IPS-20b (cell line): ENCODE results near the gene TTYH2.
A peak's percentile ranks its signal among the peaks of the same experiment; 100 is the strongest.
"Not testable (repeated sequence)": the region's sequence is repeated elsewhere in the genome, so short reads cannot be mapped to it uniquely, and the experiment has no call there.

Source experiments
- H3K27ac ChIP-seq: one replicate; pipeline ENCODE4 v1.5.1; 2013; ENCODE audit warnings: low read length
- H3K27me3 ChIP-seq: 2 replicates; pipeline ENCODE4 v1.6.1; 2013; ENCODE audit warnings: mild to moderate bottlenecking, low read length, inconsistent platforms; ENCODE audit not compliant: insufficient read depth
- H3K36me3 ChIP-seq: 2 replicates; pipeline ENCODE4 v1.6.1; 2013; ENCODE audit warnings: low read depth, mild to moderate bottlenecking, inconsistent platforms, low read length, moderate library complexity; ENCODE audit not compliant: insufficient read depth
- H3K4me1 ChIP-seq: 2 replicates; pipeline ENCODE4 v1.6.1; 2013; ENCODE audit warnings: mild to moderate bottlenecking, control low read depth, inconsistent platforms, low read length, moderate library complexity; ENCODE audit not compliant: insufficient read depth
- H3K4me3 ChIP-seq: 2 replicates; pipeline ENCODE4 v1.5.1; 2013; ENCODE audit warnings: mild to moderate bottlenecking, low read length, inconsistent platforms
- H3K9ac ChIP-seq: 2 replicates; pipeline ENCODE4 v1.6.1; 2013; ENCODE audit warnings: low read depth, mild to moderate bottlenecking, inconsistent platforms, low read length, moderate library complexity
- H3K9me3 ChIP-seq: 2 replicates; pipeline ENCODE4 v1.6.1; 2013; ENCODE audit warnings: mild to moderate bottlenecking, low read depth, low read length, inconsistent platforms; ENCODE audit not compliant: insufficient read depth

TTYH2 gene

DNA sequence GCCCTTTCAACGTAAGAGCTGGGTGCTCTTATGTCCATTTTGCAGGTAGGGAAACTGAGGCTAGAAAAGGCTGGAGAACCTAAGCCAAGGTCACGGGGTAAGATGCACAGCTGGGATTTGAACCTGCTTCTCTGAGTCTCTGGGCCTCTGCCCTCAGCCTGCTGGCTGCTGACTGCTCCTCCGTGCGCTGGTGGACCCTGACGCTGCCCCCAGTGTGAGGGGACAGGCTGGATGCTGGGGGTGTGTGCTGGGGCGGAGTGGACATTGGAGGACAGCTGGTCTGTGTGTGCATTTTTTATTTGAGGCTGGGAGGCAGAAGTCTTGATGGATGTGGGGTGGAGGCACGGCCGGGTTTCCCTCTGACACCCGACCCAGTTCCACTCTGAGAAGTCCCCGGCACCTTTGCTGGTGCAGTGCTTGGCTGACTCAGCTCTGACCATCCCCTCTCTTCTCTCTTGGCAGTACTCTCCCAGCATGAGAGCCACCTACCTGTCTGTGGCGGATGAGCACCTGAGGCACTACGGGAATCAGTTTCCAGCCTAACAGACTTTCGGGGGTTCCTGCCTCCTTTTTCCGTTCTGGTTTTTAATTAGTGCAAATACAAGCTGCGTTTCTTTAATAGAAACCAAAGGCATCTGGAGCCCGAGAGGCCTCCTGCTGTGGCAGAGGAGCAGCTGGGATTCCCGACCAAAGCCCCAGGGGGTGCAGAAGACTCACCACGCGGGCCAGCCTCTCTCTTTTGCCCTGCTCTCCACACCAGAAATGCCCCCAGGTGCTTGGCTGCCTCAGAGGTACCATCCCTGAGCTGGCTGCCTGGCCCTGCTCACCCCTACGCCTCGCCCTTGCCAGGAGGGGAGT, 46.5 kb downstream of the TTYH2 start:
- H3K27me3 ChIP-seq: no peaks in the 10 kb centered on the region
- H3K4me1 ChIP-seq: peaks cover 12% of the 10 kb centered on the region; the same call in 1 of the 2 replicates
- no peak overlapping the region for H3K27ac ChIP-seq
- H3K9me3 ChIP-seq: no peaks in the 10 kb centered on the region
- H3K4me3 ChIP-seq: 0 out of 2 replicates have a peak overlapping the region, but pooled peaks have one; percentile 11
- no peak overlapping the region for H3K9ac ChIP-seq
- H3K36me3 ChIP-seq: no peaks in the 10 kb centered on the region

DNA sequence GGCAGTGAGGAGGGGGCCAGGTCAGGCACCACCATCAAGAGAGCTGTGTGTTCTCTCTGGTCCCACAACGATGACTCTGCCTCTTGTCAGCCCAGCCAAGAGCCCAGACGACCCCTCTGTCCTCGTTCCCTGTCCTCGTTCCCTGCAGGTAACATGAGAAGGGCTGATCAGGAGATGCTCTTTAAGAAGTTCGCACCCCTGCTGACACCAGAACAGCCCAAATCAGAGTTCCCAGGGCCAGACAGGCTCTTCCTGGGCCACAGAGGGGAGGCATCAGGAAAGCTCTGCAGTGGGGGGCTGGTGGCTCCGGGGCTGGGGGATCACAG, 47.1 kb downstream of the TTYH2 start:
- Histone ChIP-seq H3K9me3 (no peaks in the 10 kb centered on the region), H3K27ac (no peak overlapping the region), H3K9ac (no peak overlapping the region), H3K27me3 (no peaks in the 10 kb centered on the region), H3K4me3 (0 out of 2 replicates have a peak overlapping the region, but pooled peaks have one; percentile 11), H3K4me1 (peaks cover 12% of the 10 kb centered on the region; the same call in 1 of the 2 replicates), H3K36me3 (no peaks in the 10 kb centered on the region)

DNA sequence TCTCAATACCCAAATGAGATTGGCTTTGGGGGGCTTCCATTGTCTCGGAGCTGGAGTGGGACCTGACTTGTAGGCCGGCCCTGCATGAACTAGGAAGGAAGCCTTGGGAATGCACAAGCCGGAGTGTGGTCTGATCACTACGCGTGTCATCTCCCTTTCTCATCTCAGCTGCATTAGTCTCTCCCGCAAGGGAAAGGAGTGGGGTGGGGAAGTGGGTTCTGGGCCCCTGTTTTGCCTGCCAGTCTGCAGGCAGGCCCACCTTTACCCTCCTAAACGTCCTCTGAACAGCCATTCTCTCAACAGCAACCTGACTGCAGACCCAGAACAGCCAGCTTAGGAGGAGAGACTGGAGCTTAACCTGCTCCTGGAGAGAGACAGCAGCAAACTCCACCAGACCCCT, 49.2 kb downstream of the TTYH2 start:
- Histone ChIP-seq H3K9me3 (no peaks in the 10 kb centered on the region), H3K4me3 (no peak overlapping the region), H3K4me1 (peaks cover 12% of the 10 kb centered on the region; the same call in 1 of the 2 replicates), H3K27ac (no peak overlapping the region), H3K36me3 (no peaks in the 10 kb centered on the region), H3K27me3 (no peaks in the 10 kb centered on the region), H3K9ac (no peak overlapping the region)

DNA sequence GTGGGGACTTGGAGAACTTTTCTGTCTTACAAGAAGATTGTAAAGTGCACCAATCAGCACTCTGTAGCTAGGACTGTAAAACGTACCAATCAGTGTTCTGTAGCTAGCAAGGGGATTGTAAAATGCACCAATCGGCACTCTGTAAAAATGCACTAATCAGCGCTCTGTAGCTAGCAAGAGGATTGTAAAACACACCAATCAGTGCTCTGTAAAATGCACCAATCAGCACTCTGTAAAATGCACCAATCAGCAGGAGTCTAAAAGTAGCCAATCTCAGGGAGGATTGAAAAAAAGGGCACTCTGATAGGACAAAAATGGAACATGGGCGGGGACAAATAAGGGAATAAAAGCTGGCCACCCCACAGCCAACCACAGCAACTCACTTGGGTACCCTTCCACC, 53.7 kb downstream of the TTYH2 start:
- H3K27me3 ChIP-seq, H3K27ac ChIP-seq, H3K36me3 ChIP-seq, H3K9me3 ChIP-seq, H3K9ac ChIP-seq, H3K4me1 ChIP-seq, H3K4me3 ChIP-seq: not testable (repeated sequence)

DNA sequence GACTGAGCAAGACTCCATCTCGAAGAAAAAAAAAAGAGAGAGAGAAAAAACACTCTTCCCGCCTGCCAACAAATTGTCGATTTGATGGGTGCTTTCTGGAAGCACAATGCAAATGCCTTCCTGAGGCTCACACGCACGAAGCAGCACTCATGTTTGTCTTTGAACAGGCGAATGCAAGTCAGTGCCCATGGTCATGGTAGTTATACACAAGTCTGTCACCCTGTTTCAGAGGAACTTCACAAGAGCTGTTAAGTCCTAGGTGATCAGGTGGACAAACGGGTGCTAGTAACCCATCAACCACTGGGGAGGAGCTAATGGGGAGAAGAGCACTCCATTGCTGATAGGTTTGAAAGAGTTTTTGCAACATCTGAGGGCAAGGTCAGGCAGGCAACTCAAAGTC, 54.2 kb downstream of the TTYH2 start:
- Histone ChIP-seq H3K9ac (no peak overlapping the region), H3K27ac (no peak overlapping the region), H3K36me3 (no peaks in the 10 kb centered on the region), H3K4me3 (no peak overlapping the region), H3K27me3 (no peaks in the 10 kb centered on the region), H3K4me1 (peaks cover 6% of the 10 kb centered on the region; the same call in 1 of the 2 replicates), H3K9me3 (no peaks in the 10 kb centered on the region)

DNA sequence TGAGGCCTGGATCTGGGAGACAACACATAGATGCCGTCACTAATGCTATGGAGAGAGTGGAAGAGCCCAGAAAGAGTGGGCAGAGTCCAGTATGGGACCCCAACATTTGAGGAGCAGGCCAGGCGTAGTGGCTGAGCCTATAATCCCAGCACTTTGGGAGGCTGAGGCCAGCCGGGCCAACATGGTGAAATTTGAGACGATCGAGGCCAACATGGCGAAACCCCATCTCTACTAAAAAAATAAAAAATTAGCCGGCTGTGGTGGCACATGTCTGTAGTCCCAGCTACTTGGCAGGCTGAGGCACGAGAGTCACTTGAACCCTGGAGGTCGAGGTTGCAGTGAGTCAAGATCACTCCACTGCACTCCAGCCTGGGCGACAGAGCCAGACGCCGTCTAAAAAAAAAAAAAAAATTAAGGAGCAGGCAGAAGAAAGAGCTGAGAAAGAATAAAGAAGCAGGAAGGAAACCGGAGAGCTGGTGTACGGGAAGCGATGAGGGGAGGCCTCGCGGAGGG, 54.7 kb downstream of the TTYH2 start:
- no peak overlapping the region for H3K9ac ChIP-seq
- H3K27me3 ChIP-seq: no peaks in the 10 kb centered on the region

DNA sequence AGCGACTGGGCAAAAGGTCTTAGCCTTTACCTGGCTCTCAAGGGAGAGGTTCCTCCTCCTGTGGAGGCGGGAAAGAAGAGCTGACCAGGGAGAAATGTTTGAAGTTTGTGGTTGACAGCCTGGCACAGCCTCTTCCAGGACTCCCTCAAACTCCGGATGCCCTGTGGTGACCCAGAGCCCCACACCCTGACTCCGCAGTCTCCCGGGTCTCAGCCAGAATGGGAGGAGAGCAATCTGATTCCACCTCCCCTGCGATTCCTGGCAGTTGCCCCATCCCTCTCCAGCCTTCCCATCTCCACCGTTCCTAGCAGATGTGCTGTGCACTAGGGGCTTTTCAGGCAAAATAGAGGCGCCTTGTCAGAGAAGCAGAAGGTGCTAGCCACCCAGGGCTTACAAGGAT, 55.2 kb downstream of the TTYH2 start:
- Histone ChIP-seq H3K36me3 (no peaks in the 10 kb centered on the region), H3K9ac (no peak overlapping the region), H3K4me3 (no peak overlapping the region), H3K27me3 (peaks cover 1% of the 10 kb centered on the region), H3K27ac (no peak overlapping the region), H3K9me3 (no peaks in the 10 kb centered on the region), H3K4me1 (peaks cover 6% of the 10 kb centered on the region; the same call in 1 of the 2 replicates)

More for the DNA sequence above, 54.7 kb downstream of the TTYH2 start:
- Histone ChIP-seq H3K36me3 (no peaks in the 10 kb centered on the region), H3K4me3 (no peak overlapping the region), H3K27ac (no peak overlapping the region), H3K9me3 (no peaks in the 10 kb centered on the region), H3K4me1 (peaks cover 6% of the 10 kb centered on the region; the same call in 1 of the 2 replicates)

DNA sequence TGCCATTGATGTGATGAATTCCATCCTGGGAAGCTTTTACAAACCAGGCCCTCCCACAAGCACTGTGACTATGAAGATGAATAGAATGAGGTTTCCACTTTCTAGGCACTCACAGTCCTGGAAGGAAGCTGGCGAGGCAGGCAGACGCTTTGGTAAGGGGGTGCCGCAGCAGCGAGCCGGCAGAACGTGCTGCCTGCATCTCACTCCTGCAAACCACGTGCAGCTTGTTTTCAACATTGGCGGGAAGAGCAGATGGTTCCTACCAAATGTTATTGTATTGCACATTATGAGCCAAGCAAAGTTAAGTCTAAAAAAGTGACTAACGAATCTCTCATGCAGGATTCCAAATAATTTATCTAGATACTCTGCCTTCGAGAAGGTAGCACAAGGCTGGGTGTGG, 57.0 kb downstream of the TTYH2 start:
- no peaks in the 10 kb centered on the region for H3K9me3 ChIP-seq
- peaks cover 10% of the 10 kb centered on the region; the same call in 1 of the 2 replicates for H3K4me1 ChIP-seq
- no peak overlapping the region for H3K27ac ChIP-seq
- peaks cover 18% of the 10 kb centered on the region for H3K27me3 ChIP-seq
- no peaks in the 10 kb centered on the region for H3K36me3 ChIP-seq
- H3K4me3 ChIP-seq: no peak overlapping the region
- no peak overlapping the region for H3K9ac ChIP-seq

DNA sequence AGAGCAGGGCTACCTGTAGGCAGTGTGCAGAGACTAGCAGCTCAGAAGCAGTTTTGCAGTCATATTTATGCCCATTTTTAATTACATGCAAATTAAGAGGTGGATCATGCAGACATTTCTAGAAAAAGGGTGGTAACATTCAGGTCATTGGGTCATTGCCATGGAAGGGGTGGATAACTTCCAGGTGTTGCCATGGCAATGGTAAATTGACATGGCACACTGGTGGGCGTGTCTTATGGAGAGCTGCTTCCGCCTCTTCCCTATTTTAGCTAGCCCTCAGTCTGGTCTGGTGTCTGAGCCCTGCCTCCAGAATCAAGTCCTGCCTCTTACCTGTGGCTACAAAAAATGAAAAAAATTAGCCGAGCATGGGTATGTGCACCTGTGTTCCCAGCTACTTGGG, 57.9 kb downstream of the TTYH2 start:
- Histone ChIP-seq H3K36me3 (no peaks in the 10 kb centered on the region), H3K4me1 (peaks cover 10% of the 10 kb centered on the region; the same call in 1 of the 2 replicates), H3K9ac (no peak overlapping the region), H3K4me3 (no peak overlapping the region), H3K27ac (no peak overlapping the region), H3K9me3 (no peaks in the 10 kb centered on the region), H3K27me3 (peaks cover 22% of the 10 kb centered on the region)

DNA sequence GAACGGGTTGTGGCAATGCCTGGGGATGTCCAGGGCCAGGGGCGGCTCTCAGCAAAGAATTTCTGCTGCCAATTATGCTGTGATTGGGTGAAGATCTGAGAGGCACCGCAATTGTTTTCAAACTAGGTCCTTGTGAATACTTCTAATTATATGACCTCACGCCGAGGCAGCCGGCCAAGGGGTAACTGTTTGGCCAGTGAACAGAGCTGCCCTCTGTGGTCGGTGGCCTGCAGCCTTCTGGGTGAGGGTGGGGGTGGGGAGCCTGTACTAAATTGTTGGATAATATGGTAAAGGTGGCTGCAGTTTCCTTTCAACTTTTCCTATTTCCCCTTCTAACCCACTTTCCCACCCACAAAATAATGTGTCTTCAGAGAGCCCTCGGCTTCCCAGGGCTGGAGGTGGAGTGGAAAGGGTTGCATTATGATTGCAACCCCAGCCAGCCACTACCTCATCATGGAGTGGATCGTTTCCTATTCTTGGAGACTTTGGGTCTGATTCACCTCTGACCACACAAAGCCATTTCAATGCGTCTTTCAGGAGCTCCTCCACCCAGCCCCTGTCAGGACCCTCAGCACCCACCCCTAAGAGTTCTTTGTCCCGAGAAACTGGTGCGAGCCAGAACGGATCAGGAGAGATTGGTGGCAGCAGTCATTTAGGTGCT, 58.7 kb downstream of the TTYH2 start:
- Histone ChIP-seq H3K9ac (no peak overlapping the region), H3K9me3 (no peaks in the 10 kb centered on the region), H3K27ac (no peak overlapping the region), H3K36me3 (no peaks in the 10 kb centered on the region), H3K4me3 (no peak overlapping the region), H3K4me1 (peaks cover 10% of the 10 kb centered on the region; the same call in 1 of the 2 replicates), H3K27me3 (peaks cover 22% of the 10 kb centered on the region)

DNA sequence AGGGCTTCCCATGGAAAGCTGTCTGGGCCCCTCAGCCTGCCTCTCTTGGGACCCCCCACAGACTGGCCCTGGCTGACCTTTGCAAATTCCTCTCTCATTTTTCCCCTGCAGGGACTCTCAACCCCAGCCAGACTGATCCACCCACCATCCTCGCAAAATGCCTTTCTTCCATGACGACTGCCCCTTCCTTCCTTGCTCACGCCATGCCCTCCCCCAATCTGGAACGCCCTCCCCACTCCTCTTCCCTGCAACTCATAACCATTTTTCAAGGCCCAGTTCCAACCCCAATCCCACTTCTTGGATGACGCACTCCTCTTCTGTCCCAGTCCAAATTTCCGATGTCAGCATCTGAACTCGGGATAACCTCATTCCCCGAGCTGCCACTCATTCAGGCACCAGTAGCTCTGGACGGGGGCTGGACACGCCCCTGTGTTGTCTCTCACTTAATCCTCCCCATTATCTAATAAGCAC, 59.4 kb downstream of the TTYH2 start:
- H3K9me3 ChIP-seq: no peaks in the 10 kb centered on the region
- H3K27ac ChIP-seq: no peak overlapping the region
- H3K27me3 ChIP-seq: peaks cover 22% of the 10 kb centered on the region
- H3K4me3 ChIP-seq: no peak overlapping the region
- peaks cover 10% of the 10 kb centered on the region; the same call in 1 of the 2 replicates for H3K4me1 ChIP-seq
- H3K36me3 ChIP-seq: no peaks in the 10 kb centered on the region
- H3K9ac ChIP-seq: no peak overlapping the region
